SU-DHL-6 (cell line): ENCODE results near the gene ABHD16B.

Source experiments
- H2AFZ ChIP-seq: fragments of 200-600 bp; sonication (generic); 2 replicates; pipeline ENCODE4 v1.6.1; 2014; ENCODE audit warnings: low read depth, mild to moderate bottlenecking, moderate library complexity, mixed read lengths, antibody characterized with exemption, low read length; ENCODE audit not compliant: severe bottlenecking
- H3F3A ChIP-seq: fragments of 200-600 bp; shearing (Covaris generic); 2 replicates; pipeline ENCODE4 v1.6.0; 2016; ENCODE audit warnings: antibody characterized with exemption, mild to moderate bottlenecking; ENCODE audit not compliant: insufficient read depth
- H3K27ac ChIP-seq: fragments of 200-600 bp; sonication (generic); 2 replicates; pipeline ENCODE4 v1.5.1; 2016; ENCODE audit warnings: low read depth, mild to moderate bottlenecking, low read length, moderate library complexity, mixed read lengths
- H3K27me3 ChIP-seq: fragments of 200-600 bp; sonication (generic), shearing (Covaris generic); 2 replicates; pipeline ENCODE4 v1.6.0; 2014; ENCODE audit warnings: mild to moderate bottlenecking, low read length
- H3K36me3 ChIP-seq: fragments of 200-600 bp; sonication (generic); 2 replicates; pipeline ENCODE4 v1.6.1; 2014; ENCODE audit warnings: mild to moderate bottlenecking, low read length, mixed read lengths
- H3K4me2 ChIP-seq: fragments of 300-600, 200-600 bp; shearing (Covaris generic), sonication (generic); 2 replicates; pipeline ENCODE4 v1.6.0; 2014; ENCODE audit warnings: low read length, low read depth, mild to moderate bottlenecking; ENCODE audit not compliant: poor library complexity, severe bottlenecking
- H3K4me3 ChIP-seq: fragments of 200-600 bp; sonication (generic); 2 replicates; pipeline ENCODE4 v1.5.1; 2014; ENCODE audit warnings: antibody characterized with exemption, low read length, mild to moderate bottlenecking, mixed read lengths; ENCODE audit not compliant: insufficient read depth, poor library complexity, severe bottlenecking
- H3K79me2 ChIP-seq: fragments of 200-600 bp; sonication (generic); 2 replicates; pipeline ENCODE4 v1.6.1; 2014; ENCODE audit warnings: mild to moderate bottlenecking, low read length, moderate library complexity; ENCODE audit not compliant: insufficient read depth
- H3K9ac ChIP-seq: fragments of 200-600 bp; sonication (generic); 2 replicates; pipeline ENCODE4 v1.7.0; 2014; ENCODE audit warnings: mild to moderate bottlenecking, low read length
- H3K9me2 ChIP-seq: fragments of 200-600 bp; sonication (generic); replicated peaks from 2 replicates; pipeline ENCODE4 v1.6.1; 2014; ENCODE audit warnings: low read length; ENCODE audit not compliant: insufficient read depth
- H3K9me3 ChIP-seq: fragments of 200-600 bp; sonication (generic); 2 replicates; pipeline ENCODE4 v1.6.1; 2014; ENCODE audit warnings: low read length, mixed read lengths; ENCODE audit not compliant: insufficient read depth
- H4K20me1 ChIP-seq: fragments of 200-600 bp; sonication (generic); 2 replicates; pipeline ENCODE4 v1.6.1; 2014; ENCODE audit warnings: low read depth, mild to moderate bottlenecking, antibody characterized with exemption, low read length, moderate library complexity, mixed read lengths
- EZH2phosphoT487 ChIP-seq: fragments of 200-600 bp; sonication (generic), shearing (Covaris generic); conservative IDR thresholded peaks from 2 replicates; pipeline ENCODE4 v1.6.1; 2018; ENCODE audit warnings: mild to moderate bottlenecking, antibody characterized with exemption, low read length, moderate library complexity, mixed read lengths
- TF ChIP-seq, protein P1 (sequence below): fragments of 200-600 bp; sonication (generic); IDR thresholded peaks from one replicate; pipeline ENCODE4 v1.5.1; 2017; ENCODE audit warnings: antibody characterized with exemption, mild to moderate bottlenecking, low read length, moderate library complexity; ENCODE audit not compliant: insufficient read depth, poor library complexity, severe bottlenecking

The ABHD16B gene

GRCh38 chr20:63886921-63887320 lies 25.6 kb downstream of the ABHD16B start:
- Histone ChIP-seq H3F3A (0 out of 2 replicates have a peak, but pooled peaks cover 2% of the 10 kb centered on the region), H3K27me3 (no peaks in the 10 kb centered on the region), H4K20me1 (no peaks in the 10 kb centered on the region), H3K4me3 (no peak overlapping the region), H3K36me3 (no peaks in the 10 kb centered on the region), H3K9me3 (no peaks in the 10 kb centered on the region), H3K4me2 (no peak overlapping the region), H3K79me2 (no peaks in the 10 kb centered on the region), H3K27ac (no peak overlapping the region), H2AFZ (no peak overlapping the region), H3K9me2 (no peaks in the 10 kb centered on the region), H3K9ac (no peak overlapping the region)
- TF ChIP-seq EZH2phosphoT487 = no peak
- TF ChIP-seq, protein P1, sequence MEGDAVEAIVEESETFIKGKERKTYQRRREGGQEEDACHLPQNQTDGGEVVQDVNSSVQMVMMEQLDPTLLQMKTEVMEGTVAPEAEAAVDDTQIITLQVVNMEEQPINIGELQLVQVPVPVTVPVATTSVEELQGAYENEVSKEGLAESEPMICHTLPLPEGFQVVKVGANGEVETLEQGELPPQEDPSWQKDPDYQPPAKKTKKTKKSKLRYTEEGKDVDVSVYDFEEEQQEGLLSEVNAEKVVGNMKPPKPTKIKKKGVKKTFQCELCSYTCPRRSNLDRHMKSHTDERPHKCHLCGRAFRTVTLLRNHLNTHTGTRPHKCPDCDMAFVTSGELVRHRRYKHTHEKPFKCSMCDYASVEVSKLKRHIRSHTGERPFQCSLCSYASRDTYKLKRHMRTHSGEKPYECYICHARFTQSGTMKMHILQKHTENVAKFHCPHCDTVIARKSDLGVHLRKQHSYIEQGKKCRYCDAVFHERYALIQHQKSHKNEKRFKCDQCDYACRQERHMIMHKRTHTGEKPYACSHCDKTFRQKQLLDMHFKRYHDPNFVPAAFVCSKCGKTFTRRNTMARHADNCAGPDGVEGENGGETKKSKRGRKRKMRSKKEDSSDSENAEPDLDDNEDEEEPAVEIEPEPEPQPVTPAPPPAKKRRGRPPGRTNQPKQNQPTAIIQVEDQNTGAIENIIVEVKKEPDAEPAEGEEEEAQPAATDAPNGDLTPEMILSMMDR = no peak

GRCh38 chr20:63889241-63890200 lies 28.2 kb downstream of the ABHD16B start:
- Histone ChIP-seq H2AFZ (no peak overlapping the region), H3F3A (0 out of 2 replicates have a peak, but pooled peaks cover 4% of the 10 kb centered on the region), H3K9me2 (no peaks in the 10 kb centered on the region), H3K9ac (no peak overlapping the region), H3K9me3 (no peaks in the 10 kb centered on the region), H3K27me3 (no peaks in the 10 kb centered on the region), H3K79me2 (no peaks in the 10 kb centered on the region), H3K4me2 (no peak overlapping the region), H4K20me1 (no peaks in the 10 kb centered on the region), H3K36me3 (no peaks in the 10 kb centered on the region), H3K4me3 (no peak overlapping the region), H3K27ac (no peak overlapping the region)
- no peak for TF ChIP-seq EZH2phosphoT487
- TF ChIP-seq, protein P1 = no peak

DNA sequence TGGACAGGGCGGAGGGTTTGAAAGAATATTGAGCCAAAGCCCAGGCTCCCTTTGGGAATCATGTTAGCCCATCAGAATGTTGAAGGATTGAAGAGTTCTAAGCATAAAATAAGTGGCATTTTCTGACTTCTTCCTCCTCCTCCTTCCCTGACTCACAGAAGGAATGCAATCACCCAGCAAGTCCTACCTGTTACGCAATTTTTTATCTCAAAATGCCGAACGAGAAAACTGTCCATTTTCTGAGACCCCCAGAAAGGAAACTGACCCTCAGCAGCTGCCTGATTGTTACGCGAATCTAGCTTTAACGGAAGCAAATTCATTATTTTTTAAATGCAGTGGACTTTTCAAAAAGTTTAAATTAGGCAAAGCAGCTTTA lies 28.9 kb downstream of the ABHD16B start:
- H3K9ac ChIP-seq = no peak overlapping the region
- no peaks in the 10 kb centered on the region for H3K9me3 ChIP-seq
- H3K79me2 ChIP-seq = no peaks in the 10 kb centered on the region
- H3K27ac ChIP-seq = no peak overlapping the region
- H3K4me3 ChIP-seq = no peak overlapping the region
- no peaks in the 10 kb centered on the region for H3K9me2 ChIP-seq
- TF ChIP-seq, protein P1 = no peak
- TF ChIP-seq EZH2phosphoT487 = no peak
- H3K36me3 ChIP-seq = no peaks in the 10 kb centered on the region
- H3F3A ChIP-seq = 0 out of 2 replicates have a peak, but pooled peaks cover 4% of the 10 kb centered on the region
- H4K20me1 ChIP-seq = no peaks in the 10 kb centered on the region
- no peak overlapping the region for H2AFZ ChIP-seq
- H3K4me2 ChIP-seq = no peak overlapping the region
- H3K27me3 ChIP-seq = no peaks in the 10 kb centered on the region
